ENCODE data around the gene KIF4B.

DNA sequence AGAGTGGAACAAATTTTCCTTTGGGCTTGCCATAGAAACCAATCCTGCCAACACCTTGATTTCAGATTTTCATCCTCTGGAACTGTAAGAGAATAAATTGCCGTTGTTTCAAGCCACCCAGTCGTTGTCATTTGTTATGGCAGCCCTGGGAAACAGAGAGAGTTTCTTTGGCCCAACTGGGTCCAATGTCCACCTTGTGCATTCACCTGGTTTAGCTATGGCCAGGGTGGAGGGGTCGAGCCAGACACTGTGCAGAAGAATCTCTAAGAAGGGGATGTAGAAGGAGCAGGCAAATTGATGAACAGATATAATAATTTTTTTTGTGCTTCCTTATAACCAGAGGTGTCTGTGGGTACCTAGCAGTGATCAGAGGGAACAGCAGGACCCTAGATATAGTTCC, 9.8 kb downstream of the KIF4B start:
- TF ChIP-seq EZH2phosphoT487 (IDR thresholded peaks at IDR 0.05; ENCODE audit: low read depth): no peak
- TF ChIP-seq, protein P1, sequence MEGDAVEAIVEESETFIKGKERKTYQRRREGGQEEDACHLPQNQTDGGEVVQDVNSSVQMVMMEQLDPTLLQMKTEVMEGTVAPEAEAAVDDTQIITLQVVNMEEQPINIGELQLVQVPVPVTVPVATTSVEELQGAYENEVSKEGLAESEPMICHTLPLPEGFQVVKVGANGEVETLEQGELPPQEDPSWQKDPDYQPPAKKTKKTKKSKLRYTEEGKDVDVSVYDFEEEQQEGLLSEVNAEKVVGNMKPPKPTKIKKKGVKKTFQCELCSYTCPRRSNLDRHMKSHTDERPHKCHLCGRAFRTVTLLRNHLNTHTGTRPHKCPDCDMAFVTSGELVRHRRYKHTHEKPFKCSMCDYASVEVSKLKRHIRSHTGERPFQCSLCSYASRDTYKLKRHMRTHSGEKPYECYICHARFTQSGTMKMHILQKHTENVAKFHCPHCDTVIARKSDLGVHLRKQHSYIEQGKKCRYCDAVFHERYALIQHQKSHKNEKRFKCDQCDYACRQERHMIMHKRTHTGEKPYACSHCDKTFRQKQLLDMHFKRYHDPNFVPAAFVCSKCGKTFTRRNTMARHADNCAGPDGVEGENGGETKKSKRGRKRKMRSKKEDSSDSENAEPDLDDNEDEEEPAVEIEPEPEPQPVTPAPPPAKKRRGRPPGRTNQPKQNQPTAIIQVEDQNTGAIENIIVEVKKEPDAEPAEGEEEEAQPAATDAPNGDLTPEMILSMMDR (IDR thresholded peaks at IDR 0.05; ENCODE audit: low read depth, low read length): no peak

Measured in OCI-LY3 (cell line).